GM13977 (cell line): ENCODE data around the gene MGAT5B.

Source experiments
- DNase-seq: peaks from one replicate; pipeline ENCODE4 v3.0.0; 2012; ENCODE audit warnings: low spot score
- CTCF ChIP-seq: IDR thresholded peaks from 2 replicates; pipeline ENCODE4 v1.5.1; 2012; ENCODE audit warnings: mild to moderate bottlenecking, control low read depth; ENCODE audit not compliant: insufficient read depth; ENCODE audit errors: extremely low read depth, missing control alignments
- in situ Hi-C: fragments of 300-500 bp; cut with MboI; formaldehyde crosslinking; loops from one replicate; pipeline ENCODE4 v1.12.0; 2022; ENCODE audit warnings: low sequenced_read_pairs, low pct_unique_long_range_greater_than_20kb, mixed read lengths, inconsistent platforms; ENCODE audit not compliant: unreplicated experiment

Gene MGAT5B

GRCh38 chr17:76997981-76998531 is 129.9 kb downstream of the MGAT5B start:
- in situ Hi-C loops = no loop called here
- no peak for TF ChIP-seq CTCF
- DNase-seq = peak; percentile 75

- TF ChIP-seq CTCF = no peak
- in situ Hi-C loops = no loop called here
- no peak for DNase-seq
Measured at GRCh38 chr17:76998839-76999238, 130.6 kb downstream of the MGAT5B start.
